Stimulated activated naive CD8-positive, alpha-beta T cell treated with anti-CD3 and anti-CD28 coated beads, Interleukin-15, amount 100 ng/mL, for 72 hours (primary cell): ENCODE measurements around the gene CUL4A.

ENCODE experiments used
- ATAC-seq: fragments of 150-1000 bp; cut with Tn5 transposase; 2 replicates; pipeline ENCODE4 v1.10.0; 2021; ENCODE audit warnings: mild to moderate bottlenecking, moderate library complexity
- DNase-seq, 2 donors: peaks; one replicate each; pipeline ENCODE4 v3.0.0; 2021 to 2022
- H3K27ac Mint-ChIP-seq, 2 donors: one replicate each; pipeline ENCODE4 v1.8.0; 2022; ENCODE audit warnings: mild to moderate bottlenecking in 2 of 2, mixed read lengths in 2 of 2, moderate library complexity in 2 of 2
- H3K27me3 Mint-ChIP-seq: one replicate; pipeline ENCODE4 v1.8.0; 2022; ENCODE audit warnings: mixed read lengths
- H3K4me1 Mint-ChIP-seq: one replicate; pipeline ENCODE4 v1.8.0; 2022; ENCODE audit warnings: mild to moderate bottlenecking, mixed read lengths
- H3K4me3 Mint-ChIP-seq, 2 donors: one replicate each; pipeline ENCODE4 v1.8.0; 2022; ENCODE audit warnings: mild to moderate bottlenecking in 2 of 2, mixed read lengths in 2 of 2, moderate library complexity in 1 of 2
- H3K9me3 Mint-ChIP-seq, 2 donors: one replicate each; pipeline ENCODE4 v1.8.0; 2022; ENCODE audit warnings: mixed read lengths in 2 of 2

CUL4A gene

GRCh38 chr13:113172419-113172926 lies 36.9 kb upstream of the CUL4A start:
- Mint-ChIP-seq H3K27ac (peak overlapping the region in 1 of 2 donors; percentile 77), H3K27me3 (no peaks in the 10 kb centered on the region), H3K4me1 (peaks cover 10% of the 10 kb centered on the region), H3K9me3 (no peaks in the 10 kb centered on the region), H3K4me3 (no peak overlapping the region)
- DNase-seq (no peak), ATAC-seq (no peak)

- DNase-seq = no peak
These were observed 33.1 kb upstream of the CUL4A start for GRCh38 chr13:113176280-113176679.

GRCh38 chr13:113176822-113177221 lies 32.6 kb upstream of the CUL4A start:
- H3K4me1 Mint-ChIP-seq = peaks cover 10% of the 10 kb centered on the region
- no peak overlapping the region for H3K4me3 Mint-ChIP-seq
- H3K27me3 Mint-ChIP-seq = no peaks in the 10 kb centered on the region
- no peaks in the 10 kb centered on the region for H3K9me3 Mint-ChIP-seq
- H3K27ac Mint-ChIP-seq = no peak overlapping the region
- ATAC-seq = no peak
- DNase-seq = no peak

More at GRCh38 chr13:113176280-113176679, 33.1 kb upstream of the CUL4A start:
- Mint-ChIP-seq H3K4me1 (peaks cover 10% of the 10 kb centered on the region), H3K27ac (peak overlapping the region; percentile 37 to 85), H3K4me3 (no peak overlapping the region), H3K27me3 (no peaks in the 10 kb centered on the region), H3K9me3 (no peaks in the 10 kb centered on the region)
- no peak for ATAC-seq

GRCh38 chr13:113178070-113178895 lies 31.1 kb upstream of the CUL4A start:
- Mint-ChIP-seq H3K27me3 (no peaks in the 10 kb centered on the region), H3K4me3 (no peak overlapping the region), H3K27ac (no peak overlapping the region), H3K9me3 (no peaks in the 10 kb centered on the region), H3K4me1 (peaks cover 10% of the 10 kb centered on the region)
- DNase-seq = no peak
- no peak for ATAC-seq

GRCh38 chr13:113178896-113179167 lies 30.6 kb upstream of the CUL4A start:
- Mint-ChIP-seq H3K27me3 (no peaks in the 10 kb centered on the region), H3K9me3 (no peaks in the 10 kb centered on the region), H3K27ac (no peak overlapping the region), H3K4me3 (no peak overlapping the region), H3K4me1 (peaks cover 10% of the 10 kb centered on the region)
- DNase-seq = no peak
- ATAC-seq = no peak

- Mint-ChIP-seq H3K4me1 (peaks cover 10% of the 10 kb centered on the region), H3K27ac (peak overlapping the region in 1 of 2 donors; percentile 66), H3K4me3 (no peak overlapping the region), H3K27me3 (no peaks in the 10 kb centered on the region), H3K9me3 (no peaks in the 10 kb centered on the region)
- ATAC-seq (no peak), DNase-seq (no peak)
These were observed 29.8 kb upstream of the CUL4A start for GRCh38 chr13:113179374-113180230.

GRCh38 chr13:113182046-113182445 lies 27.4 kb upstream of the CUL4A start:
- no peaks in the 10 kb centered on the region for H3K27me3 Mint-ChIP-seq
- no peak for DNase-seq
- H3K4me3 Mint-ChIP-seq = no peak overlapping the region
- peaks cover 24% of the 10 kb centered on the region for H3K4me1 Mint-ChIP-seq
- H3K27ac Mint-ChIP-seq = peak overlapping the region in 1 of 2 donors; percentile 89
- no peaks in the 10 kb centered on the region for H3K9me3 Mint-ChIP-seq
- no peak for ATAC-seq

GRCh38 chr13:113183450-113184129 lies 25.8 kb upstream of the CUL4A start:
- H3K4me1 Mint-ChIP-seq = peaks cover 38% of the 10 kb centered on the region
- H3K27me3 Mint-ChIP-seq = no peaks in the 10 kb centered on the region
- H3K9me3 Mint-ChIP-seq = no peaks in the 10 kb centered on the region
- no peak overlapping the region for H3K4me3 Mint-ChIP-seq
- ATAC-seq (no peak), DNase-seq (no peak)
- no peak overlapping the region for H3K27ac Mint-ChIP-seq

- Mint-ChIP-seq H3K27ac (peak overlapping the region in 1 of 2 donors; percentile 55), H3K27me3 (no peaks in the 10 kb centered on the region)
- no peak for ATAC-seq
These were observed 24.6 kb upstream of the CUL4A start for GRCh38 chr13:113184568-113185440.

GRCh38 chr13:113186061-113186900 lies 23.1 kb upstream of the CUL4A start:
- ATAC-seq (peak; percentile 93), DNase-seq (peak in 1 of 2 donors; percentile 39)
- Mint-ChIP-seq H3K27me3 (no peaks in the 10 kb centered on the region), H3K9me3 (no peaks in the 10 kb centered on the region), H3K4me1 (peaks cover 44% of the 10 kb centered on the region), H3K27ac (peak overlapping the region in 1 of 2 donors; percentile 55), H3K4me3 (peak overlapping the region in 1 of 2 donors; percentile 45)

More at GRCh38 chr13:113184568-113185440, 24.6 kb upstream of the CUL4A start:
- H3K9me3 Mint-ChIP-seq = no peaks in the 10 kb centered on the region
- peak overlapping the region; percentile 26 to 66 for H3K4me3 Mint-ChIP-seq
- peaks cover 44% of the 10 kb centered on the region for H3K4me1 Mint-ChIP-seq
- DNase-seq = no peak

- Mint-ChIP-seq H3K27ac (peak overlapping the region in 1 of 2 donors; percentile 61), H3K4me3 (no peak overlapping the region), H3K27me3 (no peaks in the 10 kb centered on the region), H3K9me3 (no peaks in the 10 kb centered on the region), H3K4me1 (peaks cover 44% of the 10 kb centered on the region)
- peak; percentile 76 for ATAC-seq
- peak in 1 of 2 donors; percentile 56 for DNase-seq
These were observed 22.1 kb upstream of the CUL4A start for GRCh38 chr13:113187263-113187669.

- H3K4me1 Mint-ChIP-seq = peaks cover 44% of the 10 kb centered on the region
- no peak overlapping the region for H3K4me3 Mint-ChIP-seq
These were observed 21.3 kb upstream of the CUL4A start for GRCh38 chr13:113187883-113188665.

GRCh38 chr13:113190181-113190580 lies 19.2 kb upstream of the CUL4A start:
- ATAC-seq = no peak
- no peaks in the 10 kb centered on the region for H3K27me3 Mint-ChIP-seq
- no peak overlapping the region for H3K27ac Mint-ChIP-seq
- no peak overlapping the region for H3K4me3 Mint-ChIP-seq
- H3K9me3 Mint-ChIP-seq = no peaks in the 10 kb centered on the region
- peaks cover 39% of the 10 kb centered on the region for H3K4me1 Mint-ChIP-seq
- no peak for DNase-seq

More at GRCh38 chr13:113187883-113188665, 21.3 kb upstream of the CUL4A start:
- ATAC-seq (no peak), DNase-seq (no peak)
- Mint-ChIP-seq H3K9me3 (no peaks in the 10 kb centered on the region), H3K27me3 (no peaks in the 10 kb centered on the region), H3K27ac (peak overlapping the region; percentile 19 to 61)
